ENCODE results near the gene ZNF280B.
A peak's percentile ranks its signal among the peaks of the same experiment; 100 is the strongest.
"Not testable (repeated sequence)": the region's sequence is repeated elsewhere in the genome, so short reads cannot be mapped to it uniquely, and the experiment has no call there.

Gene ZNF280B

DNA sequence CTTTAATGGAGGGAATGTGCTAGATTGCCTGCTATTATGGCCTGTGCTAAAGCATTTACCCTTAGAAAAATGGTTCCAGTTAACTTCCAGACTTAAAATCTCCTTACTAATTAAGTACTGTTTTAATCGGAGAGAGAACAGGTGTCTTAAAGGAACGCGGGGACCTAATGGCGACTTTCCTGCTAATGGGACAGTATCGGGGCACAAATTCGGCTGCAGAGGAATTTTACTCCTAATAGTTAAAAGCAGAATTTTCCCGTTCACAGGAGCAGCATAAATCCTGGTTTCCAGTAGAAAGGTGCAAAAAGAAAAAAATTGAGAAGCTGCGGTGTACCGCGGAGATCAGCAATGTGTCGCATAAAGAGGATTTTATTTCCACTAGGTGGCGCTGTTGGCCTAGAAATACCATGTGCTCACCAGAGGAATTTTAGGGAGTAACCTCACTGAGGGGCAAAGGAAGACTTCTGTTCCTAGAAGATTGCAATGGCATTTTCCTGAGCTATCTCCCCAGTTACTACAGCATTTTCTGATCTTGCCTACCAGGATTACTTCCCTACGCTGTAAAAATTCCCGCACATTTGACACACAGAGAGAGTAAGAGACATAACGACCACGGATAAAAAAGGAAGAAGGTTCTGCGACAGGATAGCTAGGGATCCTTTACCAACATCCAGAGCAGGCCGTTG lies 44.5 kb downstream of the ZNF280B start:
- peak; percentile 36 for DNase-seq (ENCODE audit: low read depth)

- DNase-seq (ENCODE audit: low read depth) = no peak
Measured at GRCh38 chr22:22462813-22463567, 45.6 kb downstream of the ZNF280B start.

- DNase-seq (ENCODE audit: low read depth) = no peak
Measured at GRCh38 chr22:22461583-22461982, 47.0 kb downstream of the ZNF280B start.

DNA sequence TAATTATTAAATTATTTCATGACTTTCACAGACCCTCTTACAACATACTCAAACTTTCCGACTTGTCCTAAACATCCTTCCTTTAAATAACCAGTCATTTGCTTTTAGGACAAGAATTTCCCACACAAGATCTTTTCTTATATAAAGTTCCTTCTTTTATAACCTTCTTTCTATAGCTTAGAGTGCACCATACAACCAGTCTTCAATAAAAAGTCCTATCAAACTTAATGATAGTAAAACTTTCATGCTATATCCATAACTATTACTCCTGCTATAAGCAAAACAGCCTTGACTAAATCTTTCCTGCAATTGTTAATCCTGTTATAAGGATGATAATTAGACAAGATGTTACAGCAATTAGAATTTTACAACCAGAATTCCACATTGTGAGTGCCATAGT lies 47.4 kb downstream of the ZNF280B start:
- no peak for DNase-seq (ENCODE audit: low read depth)

GRCh38 chr22:22460635-22461034 lies 47.9 kb downstream of the ZNF280B start:
- DNase-seq (ENCODE audit: low read depth) = no peak

DNA sequence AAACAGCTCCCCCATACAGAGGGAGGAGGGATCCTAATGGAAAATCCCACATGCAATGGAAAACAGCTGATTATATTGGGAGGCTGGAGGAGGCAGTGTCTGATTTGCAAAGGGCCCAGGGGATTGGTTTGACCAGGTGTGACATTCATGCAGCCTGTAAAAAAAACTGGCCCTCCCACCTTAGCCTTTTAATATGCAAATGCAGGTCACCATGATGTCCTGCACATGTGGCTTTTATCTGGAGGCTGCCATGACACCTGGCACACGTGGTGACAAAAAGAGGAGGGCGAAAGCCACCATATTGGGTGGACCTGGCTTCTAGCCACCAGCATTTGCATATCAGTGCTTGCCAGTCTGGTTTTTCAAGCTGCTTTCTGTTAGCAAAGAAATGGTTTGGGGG lies 48.5 kb downstream of the ZNF280B start:
- no peak for DNase-seq (ENCODE audit: low read depth)

DNA sequence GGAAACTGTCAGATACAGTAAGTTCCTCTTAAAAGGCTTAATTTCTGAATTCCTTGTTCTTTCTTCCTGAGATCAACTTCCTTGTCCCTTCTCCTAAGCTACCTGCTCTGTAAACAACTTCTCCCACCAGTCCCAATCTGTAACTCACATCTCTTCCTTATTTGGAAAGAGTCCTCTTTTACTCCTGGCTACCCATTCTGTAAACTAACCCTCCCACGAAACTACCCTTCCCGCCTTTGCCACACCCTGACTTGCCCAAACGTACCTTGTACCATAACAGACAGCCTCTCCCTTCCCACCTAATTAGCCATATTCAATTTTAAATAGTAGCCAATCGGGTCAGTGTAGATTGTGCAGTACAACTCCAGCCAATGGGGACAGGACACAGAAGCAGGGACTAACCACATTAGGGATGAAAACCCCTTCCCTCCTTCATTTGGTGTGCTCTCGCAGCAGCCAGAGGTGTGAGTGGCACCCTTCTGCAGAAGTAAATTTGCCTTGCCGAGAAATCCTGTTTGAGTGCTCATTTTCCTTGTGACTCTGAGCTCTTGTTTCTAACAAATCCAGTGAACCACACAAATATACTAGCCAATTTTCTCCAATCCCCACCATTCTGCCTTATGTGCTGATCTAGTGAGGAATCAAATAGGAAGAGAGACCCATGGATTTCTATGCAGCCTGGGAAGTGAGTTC lies 49.5 kb downstream of the ZNF280B start:
- DNase-seq (ENCODE audit: low read depth) = no peak

- no peak for DNase-seq (ENCODE audit: low read depth)
Measured at GRCh38 chr22:22458387-22458786, 50.2 kb downstream of the ZNF280B start.

DNA sequence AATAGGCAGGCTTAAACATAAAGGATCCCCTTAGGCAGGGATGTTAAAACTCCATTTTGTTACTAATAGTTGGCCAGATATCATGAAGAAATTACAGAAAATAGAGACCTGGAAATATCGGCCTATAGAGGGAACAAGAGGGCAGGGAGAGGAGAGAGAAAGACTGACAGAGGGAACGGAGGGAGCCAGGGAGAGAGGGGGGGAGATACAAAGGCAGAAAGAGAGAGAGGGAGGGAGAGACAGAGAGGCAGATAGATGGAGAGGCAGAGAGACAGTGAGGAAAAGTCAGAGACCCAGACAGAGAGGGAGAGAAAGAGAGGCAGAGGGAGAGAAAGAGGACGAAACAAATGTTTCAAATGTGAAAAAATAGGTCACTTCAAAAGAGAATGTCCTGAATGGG lies 53.5 kb downstream of the ZNF280B start:
- no peak for DNase-seq (ENCODE audit: low read depth)

DNA sequence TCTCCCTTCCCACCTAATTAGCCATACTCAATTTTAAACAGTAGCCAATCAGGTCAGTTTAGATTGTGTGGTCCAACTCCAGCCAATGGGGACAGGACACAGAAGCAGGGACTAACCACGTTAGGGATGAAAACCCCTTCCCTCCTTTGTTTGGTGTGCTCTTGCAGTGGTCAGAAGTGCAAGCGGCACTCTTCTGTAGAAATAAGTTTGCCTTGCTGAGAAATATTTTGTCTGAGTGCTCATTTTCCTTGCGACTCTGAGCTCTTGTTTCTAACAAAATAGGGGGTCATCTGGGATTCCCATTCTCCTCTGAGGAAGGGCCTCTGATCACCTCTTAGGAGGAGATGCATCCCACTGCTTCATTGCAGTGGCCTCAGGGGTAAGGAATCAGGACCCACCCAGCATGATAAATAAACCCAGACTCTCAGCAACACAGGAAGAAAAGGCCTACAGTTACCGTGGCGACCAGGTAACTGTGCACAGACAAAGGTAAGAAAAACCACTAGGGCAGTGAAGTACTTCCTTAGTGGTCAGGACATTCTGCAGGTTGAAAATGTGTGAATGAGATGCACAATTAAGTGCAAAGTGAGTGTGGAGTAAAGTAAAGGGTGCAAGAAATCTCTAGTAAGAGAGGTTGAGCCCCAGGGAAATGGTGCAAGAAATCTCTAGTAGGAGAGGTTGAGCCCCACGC lies 55.4 kb downstream of the ZNF280B start:
- no peak for DNase-seq (ENCODE audit: low read depth)

DNA sequence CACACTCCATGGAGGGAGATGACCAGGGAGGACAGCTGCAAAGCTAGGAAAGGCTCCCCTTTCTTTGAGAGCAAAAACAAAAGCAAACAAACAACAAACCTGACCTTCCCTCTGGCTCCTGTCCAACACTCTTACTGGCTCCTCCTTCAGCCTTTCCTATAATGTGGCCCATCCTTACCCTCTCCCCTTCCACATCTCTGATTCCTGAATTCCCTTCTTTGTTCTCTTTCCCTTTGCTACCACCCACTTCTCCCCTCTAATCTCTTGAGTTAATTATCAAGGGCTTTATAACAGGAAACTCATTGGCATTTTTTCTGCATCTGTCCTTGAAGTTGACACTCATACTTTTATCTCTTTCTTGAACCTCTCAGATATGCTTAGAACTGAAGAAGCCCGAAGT lies 56.3 kb downstream of the ZNF280B start:
- no peak for DNase-seq (ENCODE audit: low read depth)

GRCh38 chr22:22450343-22450839 lies 58.2 kb downstream of the ZNF280B start:
- DNase-seq (ENCODE audit: low read depth) = no peak

DNA sequence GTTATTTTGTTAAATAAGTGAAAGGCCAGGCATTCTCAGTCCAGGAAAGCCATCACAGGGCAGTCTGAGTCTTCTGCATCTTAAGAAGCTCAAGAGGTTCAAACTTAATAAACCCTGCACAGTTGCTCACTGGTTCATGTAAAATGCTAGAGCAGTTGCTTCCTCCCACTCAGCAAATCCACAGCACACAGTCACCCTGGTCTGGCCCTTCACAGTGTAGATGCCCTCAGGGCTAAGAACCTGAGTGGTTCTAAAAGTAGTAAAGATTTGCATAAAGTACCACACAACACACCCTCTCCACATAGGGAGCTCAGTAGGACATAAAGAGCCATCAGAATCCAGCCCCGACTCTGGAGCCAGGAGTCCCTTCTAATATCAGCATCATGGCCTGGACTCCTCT lies 58.7 kb downstream of the ZNF280B start:
- DNase-seq (ENCODE audit: low read depth) = no peak

- DNase-seq (ENCODE audit: low read depth) = no peak
Measured at GRCh38 chr22:22446517-22446916, 62.0 kb downstream of the ZNF280B start.

DNA sequence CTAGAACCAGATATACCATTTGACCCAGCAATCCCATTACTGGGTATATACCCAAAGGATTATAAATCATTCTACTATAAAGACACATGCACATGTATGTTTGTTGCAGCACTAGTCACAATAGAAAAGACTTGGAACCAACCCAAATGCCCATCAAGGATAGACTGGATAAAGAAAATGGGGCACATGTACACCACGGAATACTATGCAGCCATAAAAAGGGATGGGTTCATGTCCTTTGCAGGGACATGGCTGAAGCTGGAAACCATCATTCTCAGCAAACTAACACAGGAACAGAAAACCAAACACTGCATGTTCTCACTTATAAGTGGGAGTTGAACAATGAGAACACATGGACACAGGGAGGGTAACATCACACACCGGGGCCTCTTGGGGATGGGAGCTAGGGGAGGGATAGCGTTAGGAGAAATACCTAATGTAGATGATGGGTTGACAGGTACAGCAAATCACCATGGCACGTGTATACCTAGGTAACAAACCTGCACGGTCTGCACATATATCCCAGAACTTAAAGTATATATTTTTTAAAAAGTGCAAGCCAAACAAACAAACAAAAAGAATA lies 64.4 kb downstream of the ZNF280B start:
- not testable (repeated sequence) for DNase-seq (ENCODE audit: low read depth)

GRCh38 chr22:22442928-22443709 lies 65.4 kb downstream of the ZNF280B start:
- DNase-seq (ENCODE audit: low read depth) = no peak

GRCh38 chr22:22441626-22442025 lies 66.9 kb downstream of the ZNF280B start:
- not testable (repeated sequence) for DNase-seq (ENCODE audit: low read depth)

- DNase-seq (ENCODE audit: low read depth) = no peak
Measured at GRCh38 chr22:22440188-22440587, 68.4 kb downstream of the ZNF280B start.
